BE2C (cell line): ENCODE results near the gene B4GALT2.

ENCODE experiments used
- DNase-seq: peaks from one replicate; pipeline ENCODE4 v3.0.0-alpha.2; 2020
- H3K27me3 ChIP-seq: fragments of 250-450 bp; sonication (Bioruptor Pico); 2 replicates; pipeline ENCODE4 v1.5.1; 2020; ENCODE audit warnings: mild to moderate bottlenecking
- H3K36me3 ChIP-seq: fragments of 250-450 bp; sonication (Bioruptor Pico); 2 replicates; pipeline ENCODE4 v1.5.1; 2020; ENCODE audit warnings: mild to moderate bottlenecking
- H3K4me1 ChIP-seq: fragments of 250-450 bp; sonication (Bioruptor Pico); 2 replicates; pipeline ENCODE4 v1.5.1; 2020
- H3K4me3 ChIP-seq: 2 replicates; pipeline ENCODE4 v1.5.1; 2011; ENCODE audit warnings: low read depth, low read length
- H3K9me3 ChIP-seq: fragments of 250-450 bp; sonication (Bioruptor Pico); 2 replicates; pipeline ENCODE4 v1.5.1; 2020
- TF ChIP-seq, protein P1 (sequence below): IDR thresholded peaks from 2 replicates; pipeline ENCODE4 v1.5.1; 2012; ENCODE audit warnings: mild to moderate bottlenecking, low read depth, low read length

The B4GALT2 gene

DNA sequence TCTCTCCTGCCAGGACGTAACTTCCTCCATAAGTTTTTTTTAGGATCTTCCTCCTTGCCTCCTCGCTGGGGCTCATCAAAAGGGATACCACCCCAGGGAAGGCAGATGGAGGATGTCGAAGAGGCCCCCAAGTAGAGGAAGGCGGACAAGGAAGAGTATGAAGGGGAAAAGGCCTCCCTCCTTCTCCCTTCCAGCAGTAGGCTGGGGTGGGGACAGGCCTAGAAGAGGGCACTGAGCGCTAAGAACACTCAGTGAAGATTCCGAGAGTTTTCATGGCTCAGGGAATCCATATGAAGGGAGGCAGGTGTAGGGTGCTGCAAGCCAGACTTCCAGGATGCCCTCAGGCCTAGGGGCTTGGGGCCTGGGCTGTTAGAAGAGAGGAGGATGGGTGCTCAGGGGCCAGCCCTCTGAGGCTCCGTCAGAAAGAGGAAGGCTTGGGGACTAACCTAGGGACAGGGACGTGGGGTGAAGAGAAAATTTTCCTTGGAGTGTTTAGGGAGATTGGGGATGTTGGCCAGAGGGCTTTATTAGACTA, 54.1 kb downstream of the B4GALT2 start:
- Histone ChIP-seq H3K36me3 (no peaks in the 10 kb centered on the region), H3K4me1 (peaks cover 8% of the 10 kb centered on the region), H3K27me3 (no peaks in the 10 kb centered on the region), H3K4me3 (no peak overlapping the region), H3K9me3 (no peaks in the 10 kb centered on the region)
- TF ChIP-seq, protein P1, sequence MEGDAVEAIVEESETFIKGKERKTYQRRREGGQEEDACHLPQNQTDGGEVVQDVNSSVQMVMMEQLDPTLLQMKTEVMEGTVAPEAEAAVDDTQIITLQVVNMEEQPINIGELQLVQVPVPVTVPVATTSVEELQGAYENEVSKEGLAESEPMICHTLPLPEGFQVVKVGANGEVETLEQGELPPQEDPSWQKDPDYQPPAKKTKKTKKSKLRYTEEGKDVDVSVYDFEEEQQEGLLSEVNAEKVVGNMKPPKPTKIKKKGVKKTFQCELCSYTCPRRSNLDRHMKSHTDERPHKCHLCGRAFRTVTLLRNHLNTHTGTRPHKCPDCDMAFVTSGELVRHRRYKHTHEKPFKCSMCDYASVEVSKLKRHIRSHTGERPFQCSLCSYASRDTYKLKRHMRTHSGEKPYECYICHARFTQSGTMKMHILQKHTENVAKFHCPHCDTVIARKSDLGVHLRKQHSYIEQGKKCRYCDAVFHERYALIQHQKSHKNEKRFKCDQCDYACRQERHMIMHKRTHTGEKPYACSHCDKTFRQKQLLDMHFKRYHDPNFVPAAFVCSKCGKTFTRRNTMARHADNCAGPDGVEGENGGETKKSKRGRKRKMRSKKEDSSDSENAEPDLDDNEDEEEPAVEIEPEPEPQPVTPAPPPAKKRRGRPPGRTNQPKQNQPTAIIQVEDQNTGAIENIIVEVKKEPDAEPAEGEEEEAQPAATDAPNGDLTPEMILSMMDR = no peak
- no peak for DNase-seq

DNA sequence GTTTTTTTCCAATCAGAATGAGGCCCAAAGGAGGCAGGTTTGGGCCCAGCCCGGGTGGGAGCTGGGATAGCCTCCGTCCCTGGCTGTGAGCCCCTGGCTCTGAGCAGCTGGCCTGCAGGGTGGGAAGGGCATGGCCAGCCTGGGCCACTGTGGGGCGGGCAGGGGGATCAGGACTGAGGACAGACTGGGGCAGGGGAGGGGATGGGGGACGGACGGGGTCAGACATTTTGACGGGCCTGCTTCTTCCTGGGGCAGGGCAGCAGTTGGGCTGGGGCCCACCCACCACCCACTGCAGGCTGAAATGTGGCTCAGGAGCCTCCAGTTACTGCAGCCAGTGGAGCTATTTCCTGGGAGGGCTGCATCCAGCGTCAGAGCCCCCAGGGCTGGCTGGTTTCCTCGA, 54.7 kb downstream of the B4GALT2 start:
- no peaks in the 10 kb centered on the region for H3K27me3 ChIP-seq
- no peak overlapping the region for H3K4me3 ChIP-seq
- TF ChIP-seq, protein P1 = no peak
- no peaks in the 10 kb centered on the region for H3K9me3 ChIP-seq
- H3K4me1 ChIP-seq = peaks cover 8% of the 10 kb centered on the region
- no peaks in the 10 kb centered on the region for H3K36me3 ChIP-seq
- no peak for DNase-seq

DNA sequence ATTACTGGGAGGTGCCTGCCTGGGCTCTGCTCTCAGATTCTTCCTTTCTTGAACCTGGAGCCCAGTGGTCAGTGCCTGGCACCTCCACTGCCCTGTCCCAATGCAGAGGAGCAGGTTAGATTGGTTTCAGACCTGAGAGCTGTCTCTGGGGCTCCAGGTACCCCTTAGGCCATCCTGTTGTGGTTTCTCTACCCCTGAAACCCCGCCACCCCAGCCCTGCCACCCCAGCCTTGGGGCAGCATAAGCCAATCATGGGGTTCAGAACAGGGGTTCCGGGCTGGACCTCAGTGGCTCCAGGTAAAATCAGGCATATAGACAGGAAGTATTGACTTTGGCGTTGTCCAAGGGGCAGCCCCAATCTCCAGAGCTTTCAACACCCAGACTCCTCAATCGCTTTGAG, 55.4 kb downstream of the B4GALT2 start:
- no peaks in the 10 kb centered on the region for H3K27me3 ChIP-seq
- H3K4me3 ChIP-seq = no peak overlapping the region
- no peaks in the 10 kb centered on the region for H3K9me3 ChIP-seq
- H3K4me1 ChIP-seq = peaks cover 8% of the 10 kb centered on the region
- TF ChIP-seq, protein P1 = no peak
- H3K36me3 ChIP-seq = no peaks in the 10 kb centered on the region
- no peak for DNase-seq

DNA sequence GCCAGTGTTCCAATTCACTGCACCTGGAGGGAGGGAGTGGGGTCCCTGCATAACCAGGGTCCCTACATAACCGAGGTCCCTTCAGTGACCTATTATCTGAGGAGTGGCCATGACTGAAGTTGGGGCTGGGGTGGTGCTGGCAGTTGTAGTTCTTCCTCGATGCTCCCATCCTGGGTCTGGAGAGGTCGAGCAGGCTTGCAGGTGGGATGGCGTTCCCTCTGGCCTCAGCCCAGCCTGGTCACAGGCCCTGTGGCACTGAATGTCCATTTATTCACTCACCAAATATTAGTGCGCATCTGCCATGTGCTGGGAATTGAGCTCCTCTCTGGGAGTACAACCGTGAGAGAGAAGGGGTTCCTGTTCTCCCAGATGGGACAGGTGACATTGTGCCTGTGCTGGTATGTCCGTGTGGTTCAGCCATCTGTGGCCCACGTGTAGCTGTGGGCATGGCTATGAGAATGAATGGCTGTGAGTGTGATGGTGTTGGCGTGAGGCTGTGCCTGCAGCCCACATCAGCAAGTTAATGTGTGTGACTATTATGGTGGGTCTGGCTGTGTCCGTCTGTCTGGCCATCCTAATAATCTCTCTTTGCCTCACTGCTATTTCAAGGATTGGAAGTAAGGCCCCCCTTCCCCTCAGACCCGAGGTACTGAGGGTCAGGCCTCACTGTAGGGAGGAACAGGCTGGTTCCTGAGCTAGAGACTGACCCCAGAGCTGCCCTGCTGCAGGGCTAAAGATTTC, 56.1 kb downstream of the B4GALT2 start:
- Histone ChIP-seq H3K4me3 (no peak overlapping the region), H3K36me3 (no peaks in the 10 kb centered on the region), H3K4me1 (peaks cover 8% of the 10 kb centered on the region), H3K9me3 (no peaks in the 10 kb centered on the region), H3K27me3 (no peaks in the 10 kb centered on the region)
- DNase-seq = no peak
- TF ChIP-seq, protein P1 = no peak

DNA sequence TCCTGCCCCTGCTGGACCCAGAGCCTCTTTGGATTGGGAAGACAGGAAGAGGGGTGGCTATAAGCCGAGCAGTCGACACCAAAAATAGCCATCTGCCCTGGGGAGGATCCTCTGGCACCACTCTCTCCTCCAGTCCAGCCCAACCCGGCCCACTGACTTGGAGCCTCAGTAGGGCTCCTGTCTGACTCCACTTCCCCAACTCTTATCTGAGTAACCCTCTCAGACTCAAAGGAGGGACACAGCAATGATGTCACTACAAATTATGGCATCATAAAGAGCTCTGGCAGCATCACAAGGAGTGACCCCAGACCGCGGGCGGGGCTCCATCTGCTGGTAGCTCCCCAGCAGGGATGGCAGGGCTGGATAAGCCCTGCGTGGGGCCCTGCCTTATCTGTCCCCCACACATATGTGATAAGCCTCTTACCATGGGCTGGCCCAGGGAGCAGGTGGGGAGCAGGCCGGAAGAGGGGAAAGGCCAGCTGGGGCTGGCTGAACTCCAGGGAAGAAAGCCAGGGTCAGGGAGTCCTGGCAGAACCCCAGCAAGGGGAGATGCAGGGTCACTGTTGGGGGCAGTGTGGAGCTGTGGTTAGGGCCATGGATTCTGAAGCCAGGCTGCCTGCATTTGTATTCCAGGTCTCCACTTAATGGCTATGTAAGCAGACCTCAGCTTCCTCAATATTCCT, 56.9 kb downstream of the B4GALT2 start:
- DNase-seq = peak; percentile 43
- TF ChIP-seq, protein P1 = peak; percentile 18
- Histone ChIP-seq H3K27me3 (no peaks in the 10 kb centered on the region), H3K4me3 (no peak overlapping the region), H3K4me1 (peaks cover 8% of the 10 kb centered on the region), H3K9me3 (no peaks in the 10 kb centered on the region), H3K36me3 (no peaks in the 10 kb centered on the region)
